Upper lobe of left lung (tissue), 6 donors: ENCODE measurements around the gene SQSTM1. TPM values are rescaled to one million over a fixed set of nuclear protein-coding genes. Genes with fewer than 3 reads are reported as not detected.
"Not testable (repeated sequence)": the region's sequence is repeated elsewhere in the genome, so short reads cannot be mapped to it uniquely, and the experiment has no call there.

Experiments
- ATAC-seq, 2 donors: fragments of 200-7000 bp; cut with Tn5 transposase; one replicate each; pipeline ENCODE4 v1.9.1; 2022; ENCODE audit warnings: mild to moderate bottlenecking in 2 of 2, moderate library complexity in 2 of 2; ENCODE audit not compliant: low FRiP score in 2 of 2
- DNase-seq, 2 donors: peaks; one replicate each; pipeline ENCODE4 v3.0.0-alpha.2; 2019 to 2020
- H3K27ac ChIP-seq, 4 donors: fragments of 200-600 bp; sonication (generic); one replicate each; pipeline ENCODE4 v1.5.1; 2016 to 2019
- H3K27me3 ChIP-seq, 4 donors: fragments of 200-600 bp; sonication (generic); one replicate each; pipeline ENCODE4 v1.5.1; 2017 to 2019
- H3K36me3 ChIP-seq, 4 donors: fragments of 200-600 bp; sonication (generic); one replicate each; pipeline ENCODE4 v1.5.1; 2016 to 2019
- H3K4me1 ChIP-seq, 4 donors: fragments of 200-600 bp; sonication (generic); one replicate each; pipeline ENCODE4 v1.5.1; 2018 to 2019
- H3K4me3 ChIP-seq, 4 donors: fragments of 200-600 bp; sonication (generic); one replicate each; pipeline ENCODE4 v1.5.1; 2017 to 2019; ENCODE audit warnings: mild to moderate bottlenecking in 2 of 4, moderate library complexity in 1 of 4
- H3K9me3 ChIP-seq, 4 donors: fragments of 200-600 bp; sonication (generic); one replicate each; pipeline ENCODE4 v1.5.1; 2018 to 2019
- CTCF ChIP-seq, 6 experiments: fragments of 450-650 bp in 4 of 6; fragments of 200-600 bp in 2 of 6; sonication (generic) in 2 of 6; IDR thresholded peaks; one replicate each; pipeline ENCODE4 v1.5.1; 2016 to 2019; ENCODE audit warnings: antibody characterized with exemption in 6 of 6
- EP300 ChIP-seq, 4 donors: sonication (generic); formaldehyde crosslinking; IDR thresholded peaks; one replicate each; pipeline ENCODE4 v1.5.1; 2017; ENCODE audit warnings: antibody characterized with exemption in 4 of 4, control low read depth in 2 of 4
- POLR2A ChIP-seq, 4 donors: fragments of 450-650 bp; IDR thresholded peaks; one replicate each; pipeline ENCODE4 v1.5.1; 2016 to 2017; ENCODE audit warnings: antibody characterized with exemption in 4 of 4, mild to moderate bottlenecking in 2 of 4
- POLR2AphosphoS5 ChIP-seq, 2 donors: sonication (generic); formaldehyde crosslinking; IDR thresholded peaks; one replicate each; pipeline ENCODE4 v1.5.1; 2017; ENCODE audit warnings: antibody characterized with exemption in 2 of 2
- WGBS, 2 donors: methylation state at CpG; one replicate each; pipeline ENCODE4 v1.1.5; 2017 to 2018; 5-methylcytosine and 5-hydroxymethylcytosine counted together
- total RNA-seq, 6 donors: library from RNA; depleted of rRNA in 4 of 6; stranded (reverse); fragments of >200 nt in 4 of 6; gene quantifications; one replicate each; pipeline versions ENCODE4 v1.1.0 to v1.2.1, GENCODE V29; 2016 to 2021
- donor health status: DM: no; HTN: no; CAD: no; lungs with moderate emphysema.
- donor health status: DM: no; HTN: yes; CAD: no; lungs with severe emphysema.

SQSTM1 gene
- total RNA-seq, 6 donors from 2014 or later = 390 to 666 (median 574) TPM

- no peak for DNase-seq
- ATAC-seq = no peak
- peaks cover 12 to 94% (median 79%) of the 10 kb centered on the region in 4 donors for H3K36me3 ChIP-seq
- TF ChIP-seq POLR2A (IDR thresholded peaks at IDR 0.05) (no peak), EP300 (IDR thresholded peaks at IDR 0.05) (no peak), CTCF (IDR thresholded peaks at IDR 0.05) (no peak), POLR2AphosphoS5 (IDR thresholded peaks at IDR 0.05) (no peak)
- 93 to 97% methylated on average over 3 of the region's 3 CpGs for WGBS, 2 donors
- no peak overlapping the region for H3K4me3 ChIP-seq
- no peaks in the 10 kb centered on the region for H3K4me1 ChIP-seq
- no peaks in the 10 kb centered on the region for H3K27me3 ChIP-seq
- H3K27ac ChIP-seq = no peak overlapping the region
- no peaks in the 10 kb centered on the region for H3K9me3 ChIP-seq
Measured at GRCh38 chr5:179870952-179871351, 50.2 kb downstream of the SQSTM1 start.

- H3K36me3 ChIP-seq = peaks cover 12 to 94% (median 78%) of the 10 kb centered on the region in 4 donors
- H3K27me3 ChIP-seq, H3K27ac ChIP-seq, H3K4me1 ChIP-seq, DNase-seq, H3K9me3 ChIP-seq, H3K4me3 ChIP-seq: not testable (repeated sequence)
- ATAC-seq = peak in 1 of 2 donors; percentile 30
- WGBS, 2 donors = 94 to 95% methylated on average over 8 to 14 of the region's 14 CpGs
Measured at GRCh38 chr5:179871533-179871932, 50.8 kb downstream of the SQSTM1 start.

DNA sequence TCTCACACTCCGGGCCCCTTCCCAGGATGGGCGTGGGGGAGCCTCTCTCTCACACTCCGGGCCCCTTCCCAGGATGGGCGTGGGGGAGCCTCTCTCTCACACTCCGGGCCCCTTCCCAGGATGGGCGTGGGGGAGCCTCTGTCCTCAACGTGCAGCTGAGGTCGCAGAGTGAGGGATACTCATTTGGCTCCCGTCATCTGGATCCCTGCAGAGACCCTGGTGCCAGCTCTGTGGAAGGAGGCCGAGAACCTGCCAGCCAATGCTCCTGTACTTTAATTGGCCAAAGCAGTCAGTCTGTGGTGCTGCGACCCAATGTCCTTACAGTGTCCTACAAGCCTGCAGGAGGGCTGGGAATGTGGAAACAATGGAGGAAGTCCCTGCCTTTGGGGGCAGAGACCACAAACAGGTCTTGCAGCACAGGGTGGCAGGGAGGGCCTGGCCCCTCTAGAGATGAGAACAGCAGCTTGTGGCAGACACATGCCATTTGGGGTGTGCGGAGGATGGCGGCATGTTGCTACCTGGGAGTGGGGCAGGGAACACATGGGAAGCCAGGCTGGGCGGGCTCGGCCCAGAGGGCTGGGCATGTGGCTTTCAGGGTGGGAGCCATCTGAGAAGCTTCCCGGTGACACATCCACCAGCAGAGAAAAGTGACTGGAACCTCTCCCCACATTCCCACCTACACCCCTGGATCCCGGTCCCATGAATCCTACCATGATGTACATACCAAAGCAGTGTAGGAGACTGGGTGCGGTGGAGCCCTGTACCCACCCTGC, 51.5 kb downstream of the SQSTM1 start:
- H3K36me3 ChIP-seq = peaks cover 12 to 93% (median 74%) of the 10 kb centered on the region in 4 donors
- no peak overlapping the region for H3K27ac ChIP-seq
- H3K4me3 ChIP-seq = no peak overlapping the region
- no peak for DNase-seq
- ATAC-seq = no peak
- no peaks in the 10 kb centered on the region for H3K9me3 ChIP-seq
- WGBS, 2 donors = 95 to 98% methylated on average over 7 to 13 of the region's 18 CpGs
- TF ChIP-seq CTCF (IDR thresholded peaks at IDR 0.05) (no peak), EP300 (IDR thresholded peaks at IDR 0.05) (no peak), POLR2AphosphoS5 (IDR thresholded peaks at IDR 0.05) (no peak), POLR2A (IDR thresholded peaks at IDR 0.05) (no peak)
- H3K4me1 ChIP-seq = no peaks in the 10 kb centered on the region
- H3K27me3 ChIP-seq = no peaks in the 10 kb centered on the region

DNA sequence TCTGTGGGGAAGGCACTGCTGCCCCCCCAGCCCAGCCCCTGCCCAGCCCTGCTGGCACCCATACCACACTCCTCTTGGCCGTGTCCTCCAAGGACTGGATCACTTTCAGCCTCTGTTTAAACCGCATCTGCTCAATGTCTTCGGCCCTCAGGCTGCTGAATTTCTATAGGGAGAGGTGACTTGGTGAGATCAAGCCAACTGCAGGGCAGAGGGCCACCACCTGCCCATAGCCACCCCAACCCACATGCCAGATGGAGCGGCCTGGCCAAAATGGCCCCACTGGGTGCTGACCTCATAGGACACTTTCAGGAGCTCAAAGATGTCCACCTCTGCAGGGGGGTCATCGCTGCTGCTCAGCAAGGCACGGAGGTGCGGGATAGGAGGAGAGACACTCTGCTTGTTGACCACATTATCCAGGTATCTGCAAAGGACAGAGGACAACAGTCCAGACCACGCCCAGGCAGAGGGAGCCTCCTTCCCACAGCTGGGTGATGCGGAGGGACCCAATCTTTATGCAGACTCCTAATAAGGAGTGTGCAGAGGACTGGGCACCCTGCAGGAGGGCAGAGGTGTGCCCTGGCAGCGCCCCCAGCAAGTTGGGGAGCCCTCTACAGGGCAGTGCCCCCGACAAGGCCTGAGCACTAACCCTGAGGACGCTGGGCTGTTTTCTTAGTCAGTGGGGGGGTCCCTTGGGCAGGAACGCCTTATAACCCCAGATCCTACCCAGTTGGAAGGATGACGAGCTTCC, 52.3 kb downstream of the SQSTM1 start:
- no peaks in the 10 kb centered on the region for H3K9me3 ChIP-seq
- WGBS, 2 donors = 95 to 97% methylated on average over 6 to 11 of the region's 14 CpGs
- no peak for DNase-seq
- peaks cover 12 to 93% (median 73%) of the 10 kb centered on the region in 4 donors for H3K36me3 ChIP-seq
- no peak overlapping the region for H3K27ac ChIP-seq
- no peaks in the 10 kb centered on the region for H3K4me1 ChIP-seq
- ATAC-seq = no peak
- no peaks in the 10 kb centered on the region for H3K27me3 ChIP-seq
- no peak for TF ChIP-seq POLR2A (IDR thresholded peaks at IDR 0.05)
- no peak for TF ChIP-seq CTCF (IDR thresholded peaks at IDR 0.05)
- no peak for TF ChIP-seq EP300 (IDR thresholded peaks at IDR 0.05)
- no peak for TF ChIP-seq POLR2AphosphoS5 (IDR thresholded peaks at IDR 0.05)
- no peak overlapping the region for H3K4me3 ChIP-seq

DNA sequence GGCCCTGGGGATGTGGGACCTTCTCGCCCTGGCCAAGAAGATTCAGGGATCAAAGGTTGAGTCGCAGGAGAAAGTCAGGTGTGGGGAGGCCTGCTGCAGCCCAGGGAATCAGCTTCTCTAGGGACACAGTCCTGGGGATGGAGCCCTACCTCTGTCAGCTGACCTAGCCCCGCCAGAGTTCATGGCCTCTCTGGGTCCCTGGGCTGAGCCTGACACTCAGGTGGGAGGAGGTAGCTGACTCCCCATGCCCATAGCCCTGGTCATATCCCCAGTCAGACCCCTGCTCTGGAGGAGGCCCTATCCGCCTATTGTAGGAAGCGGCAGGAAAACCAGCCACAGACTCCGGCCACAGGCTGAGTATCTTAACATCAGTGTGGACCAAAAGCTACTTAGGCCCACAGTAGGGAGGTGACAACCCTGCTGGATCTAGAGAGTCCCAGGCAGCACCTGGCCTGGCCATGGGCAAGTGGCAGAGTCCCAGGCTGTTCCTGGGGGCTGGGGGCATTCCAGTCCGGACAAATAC, 52.9 kb downstream of the SQSTM1 start:
- Histone ChIP-seq H3K4me1 (no peaks in the 10 kb centered on the region), H3K9me3 (no peaks in the 10 kb centered on the region), H3K27me3 (no peaks in the 10 kb centered on the region), H3K4me3 (no peak overlapping the region), H3K27ac (no peak overlapping the region), H3K36me3 (peaks cover 12 to 95% (median 74%) of the 10 kb centered on the region in 4 donors)
- WGBS, 2 donors = 93 to 96% methylated on average over 5 to 6 of the region's 7 CpGs
- ATAC-seq (no peak), DNase-seq (no peak)
- no peak for TF ChIP-seq EP300 (IDR thresholded peaks at IDR 0.05)
- no peak for TF ChIP-seq POLR2A (IDR thresholded peaks at IDR 0.05)
- no peak for TF ChIP-seq POLR2AphosphoS5 (IDR thresholded peaks at IDR 0.05)
- no peak for TF ChIP-seq CTCF (IDR thresholded peaks at IDR 0.05)
